LNCAP (cell line): Measurements from ENCODE around the gene ABI3BP.

Experiments used
- TF ChIP-seq, protein P1 (sequence below): fragments of 450-650 bp; IDR thresholded peaks from 2 replicates; pipeline ENCODE4 v1.5.1; 2017; ENCODE audit warnings: mild to moderate bottlenecking

ABI3BP gene

DNA sequence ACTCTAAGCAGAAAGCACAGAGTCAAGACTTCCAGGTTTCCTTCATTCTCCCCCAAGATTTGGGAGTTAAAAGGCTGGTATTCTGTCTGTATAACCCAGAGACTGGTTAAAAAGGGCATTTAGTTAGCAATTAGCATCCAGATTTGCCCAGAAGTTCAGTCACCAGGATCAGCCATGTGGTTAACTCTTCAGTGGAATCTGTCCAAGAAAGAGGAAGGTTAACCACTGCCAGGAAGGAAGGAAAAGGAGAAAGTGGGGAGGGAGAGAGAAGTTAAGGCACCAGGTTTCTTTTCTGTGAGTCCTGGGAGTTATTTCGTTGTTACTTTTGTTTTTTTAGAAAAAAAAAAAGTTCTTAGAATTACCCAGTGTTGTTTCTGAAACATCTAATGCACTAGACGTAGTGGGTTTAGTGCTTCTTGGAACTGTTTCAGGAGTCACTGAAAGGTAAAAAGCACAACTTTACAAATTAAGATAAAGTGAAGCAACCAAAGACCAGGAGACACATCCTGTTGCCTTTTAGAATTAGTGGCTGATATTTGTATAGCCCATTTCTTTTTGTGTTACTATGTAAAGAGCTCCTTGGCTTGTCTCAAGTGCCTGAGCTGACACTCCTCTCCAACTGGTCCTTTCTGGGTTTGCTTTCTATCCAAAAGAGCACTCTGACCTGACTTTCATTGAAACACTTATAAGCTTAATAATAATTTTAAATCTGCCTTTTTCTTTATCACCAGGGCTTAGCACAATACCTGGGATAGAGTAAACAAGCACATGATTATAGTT, 128.6 kb downstream of the ABI3BP start:
- TF ChIP-seq, protein P1, sequence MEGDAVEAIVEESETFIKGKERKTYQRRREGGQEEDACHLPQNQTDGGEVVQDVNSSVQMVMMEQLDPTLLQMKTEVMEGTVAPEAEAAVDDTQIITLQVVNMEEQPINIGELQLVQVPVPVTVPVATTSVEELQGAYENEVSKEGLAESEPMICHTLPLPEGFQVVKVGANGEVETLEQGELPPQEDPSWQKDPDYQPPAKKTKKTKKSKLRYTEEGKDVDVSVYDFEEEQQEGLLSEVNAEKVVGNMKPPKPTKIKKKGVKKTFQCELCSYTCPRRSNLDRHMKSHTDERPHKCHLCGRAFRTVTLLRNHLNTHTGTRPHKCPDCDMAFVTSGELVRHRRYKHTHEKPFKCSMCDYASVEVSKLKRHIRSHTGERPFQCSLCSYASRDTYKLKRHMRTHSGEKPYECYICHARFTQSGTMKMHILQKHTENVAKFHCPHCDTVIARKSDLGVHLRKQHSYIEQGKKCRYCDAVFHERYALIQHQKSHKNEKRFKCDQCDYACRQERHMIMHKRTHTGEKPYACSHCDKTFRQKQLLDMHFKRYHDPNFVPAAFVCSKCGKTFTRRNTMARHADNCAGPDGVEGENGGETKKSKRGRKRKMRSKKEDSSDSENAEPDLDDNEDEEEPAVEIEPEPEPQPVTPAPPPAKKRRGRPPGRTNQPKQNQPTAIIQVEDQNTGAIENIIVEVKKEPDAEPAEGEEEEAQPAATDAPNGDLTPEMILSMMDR = no peak

DNA sequence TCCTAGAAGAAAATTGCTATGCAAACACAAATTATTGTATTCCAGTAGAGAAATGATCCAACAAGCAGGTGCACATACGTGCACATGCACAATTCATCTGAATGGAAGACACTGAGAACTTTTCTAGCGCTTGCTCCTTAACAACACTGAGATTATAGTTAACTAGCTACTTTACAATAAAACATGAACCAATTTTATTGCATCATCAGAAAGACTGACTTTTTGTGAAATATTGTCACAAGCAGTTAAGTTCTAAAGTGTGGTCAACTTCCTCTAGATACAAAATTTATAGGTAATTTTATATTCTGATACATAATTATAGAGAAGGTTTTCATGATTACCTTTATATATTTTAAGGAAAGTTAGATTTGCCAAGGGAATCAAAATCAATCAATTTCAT, 135.4 kb downstream of the ABI3BP start:
- TF ChIP-seq, protein P1 = no peak

DNA sequence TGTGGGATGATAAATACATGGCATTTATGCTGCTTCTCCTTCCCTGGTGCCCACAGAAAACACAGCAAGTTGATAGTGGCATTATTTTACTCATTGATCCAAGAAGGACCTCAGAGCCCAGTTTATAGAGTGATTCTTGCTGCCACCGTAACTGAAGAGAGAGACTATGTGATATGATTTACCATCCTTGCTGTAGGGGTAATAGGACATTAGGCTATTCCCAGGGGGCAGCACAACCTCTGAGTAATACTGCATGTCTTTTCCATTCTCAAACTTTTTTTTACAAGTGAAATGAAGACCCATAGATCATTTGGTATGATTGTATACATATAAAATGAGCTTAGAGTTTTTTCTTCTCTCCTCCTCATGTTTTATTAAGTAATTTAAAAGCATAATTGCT, 136.4 kb downstream of the ABI3BP start:
- TF ChIP-seq, protein P1 = no peak

DNA sequence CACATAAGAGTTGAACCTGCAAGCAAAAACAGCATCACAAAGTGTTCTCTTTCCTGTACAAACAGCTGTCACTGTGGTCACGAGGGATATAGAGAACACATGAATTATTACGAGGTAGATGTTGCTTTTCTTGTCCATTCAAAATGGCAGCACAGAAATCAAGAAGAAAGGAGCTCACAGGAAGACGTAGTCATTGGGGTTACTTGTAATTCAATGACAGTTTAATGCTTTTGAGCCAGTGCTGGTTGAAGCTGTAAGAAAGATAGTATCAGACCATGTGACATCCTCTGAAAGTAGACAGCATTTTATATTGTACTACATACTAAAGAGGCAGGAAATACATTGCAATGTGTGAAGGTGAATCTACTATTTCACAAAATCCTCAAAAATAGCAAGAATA, 140.4 kb downstream of the ABI3BP start:
- TF ChIP-seq, protein P1 = no peak

DNA sequence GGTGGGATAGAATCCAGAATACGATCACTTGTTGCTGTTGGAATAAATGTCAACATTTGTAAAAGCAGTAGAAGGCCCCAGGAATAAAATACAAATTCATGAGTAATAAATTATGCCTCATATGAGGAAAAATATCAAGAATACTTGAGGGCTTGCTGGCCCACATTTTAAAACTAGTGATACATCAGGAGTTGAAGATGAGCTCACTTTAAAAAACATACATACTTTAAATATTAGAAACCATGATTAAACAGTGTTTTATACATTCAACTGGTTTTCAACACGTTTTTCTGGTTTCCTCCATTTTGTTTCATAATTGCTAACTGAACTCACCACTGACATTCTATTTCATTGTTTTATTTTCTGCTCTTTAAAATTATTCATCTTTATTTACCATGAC, 142.5 kb downstream of the ABI3BP start:
- TF ChIP-seq, protein P1 = no peak

- TF ChIP-seq, protein P1 = no peak
These were observed 143.1 kb downstream of the ABI3BP start for GRCh38 chr3:100850156-100850555.

GRCh38 chr3:100844063-100844936, 148.9 kb downstream of the ABI3BP start:
- TF ChIP-seq, protein P1 = no peak
